ENCODE results near the gene WDR88. TPM values are rescaled to one million over a fixed set of nuclear protein-coding genes. Genes with fewer than 3 reads are reported as not detected.

Gene WDR88
- total and polyA plus RNA-seq, 2 of the 8 experiments (the other 6 are each of a cell fraction or from before 2014, with no cell fraction given): not detected

DNA sequence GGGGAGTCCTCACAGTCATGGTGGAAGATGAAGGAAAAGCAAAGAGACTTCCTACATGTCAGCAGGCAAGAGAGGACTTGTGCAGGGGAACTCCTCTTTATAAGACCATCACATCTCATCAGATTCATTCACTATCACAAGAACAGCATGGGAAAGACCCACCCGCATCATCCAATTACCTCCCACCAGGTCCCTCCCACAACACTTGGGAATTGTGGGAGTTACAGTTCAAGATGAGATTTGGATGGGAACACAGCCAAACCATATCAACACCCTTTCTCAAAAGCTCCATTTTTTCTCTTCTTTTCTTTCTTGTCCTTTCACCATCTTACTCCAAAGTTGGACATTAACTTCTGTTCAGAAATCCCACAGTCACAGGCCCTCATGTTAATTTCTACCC is 57.5 kb downstream of the WDR88 start (continued):
- TF ChIP-seq, protein P1, sequence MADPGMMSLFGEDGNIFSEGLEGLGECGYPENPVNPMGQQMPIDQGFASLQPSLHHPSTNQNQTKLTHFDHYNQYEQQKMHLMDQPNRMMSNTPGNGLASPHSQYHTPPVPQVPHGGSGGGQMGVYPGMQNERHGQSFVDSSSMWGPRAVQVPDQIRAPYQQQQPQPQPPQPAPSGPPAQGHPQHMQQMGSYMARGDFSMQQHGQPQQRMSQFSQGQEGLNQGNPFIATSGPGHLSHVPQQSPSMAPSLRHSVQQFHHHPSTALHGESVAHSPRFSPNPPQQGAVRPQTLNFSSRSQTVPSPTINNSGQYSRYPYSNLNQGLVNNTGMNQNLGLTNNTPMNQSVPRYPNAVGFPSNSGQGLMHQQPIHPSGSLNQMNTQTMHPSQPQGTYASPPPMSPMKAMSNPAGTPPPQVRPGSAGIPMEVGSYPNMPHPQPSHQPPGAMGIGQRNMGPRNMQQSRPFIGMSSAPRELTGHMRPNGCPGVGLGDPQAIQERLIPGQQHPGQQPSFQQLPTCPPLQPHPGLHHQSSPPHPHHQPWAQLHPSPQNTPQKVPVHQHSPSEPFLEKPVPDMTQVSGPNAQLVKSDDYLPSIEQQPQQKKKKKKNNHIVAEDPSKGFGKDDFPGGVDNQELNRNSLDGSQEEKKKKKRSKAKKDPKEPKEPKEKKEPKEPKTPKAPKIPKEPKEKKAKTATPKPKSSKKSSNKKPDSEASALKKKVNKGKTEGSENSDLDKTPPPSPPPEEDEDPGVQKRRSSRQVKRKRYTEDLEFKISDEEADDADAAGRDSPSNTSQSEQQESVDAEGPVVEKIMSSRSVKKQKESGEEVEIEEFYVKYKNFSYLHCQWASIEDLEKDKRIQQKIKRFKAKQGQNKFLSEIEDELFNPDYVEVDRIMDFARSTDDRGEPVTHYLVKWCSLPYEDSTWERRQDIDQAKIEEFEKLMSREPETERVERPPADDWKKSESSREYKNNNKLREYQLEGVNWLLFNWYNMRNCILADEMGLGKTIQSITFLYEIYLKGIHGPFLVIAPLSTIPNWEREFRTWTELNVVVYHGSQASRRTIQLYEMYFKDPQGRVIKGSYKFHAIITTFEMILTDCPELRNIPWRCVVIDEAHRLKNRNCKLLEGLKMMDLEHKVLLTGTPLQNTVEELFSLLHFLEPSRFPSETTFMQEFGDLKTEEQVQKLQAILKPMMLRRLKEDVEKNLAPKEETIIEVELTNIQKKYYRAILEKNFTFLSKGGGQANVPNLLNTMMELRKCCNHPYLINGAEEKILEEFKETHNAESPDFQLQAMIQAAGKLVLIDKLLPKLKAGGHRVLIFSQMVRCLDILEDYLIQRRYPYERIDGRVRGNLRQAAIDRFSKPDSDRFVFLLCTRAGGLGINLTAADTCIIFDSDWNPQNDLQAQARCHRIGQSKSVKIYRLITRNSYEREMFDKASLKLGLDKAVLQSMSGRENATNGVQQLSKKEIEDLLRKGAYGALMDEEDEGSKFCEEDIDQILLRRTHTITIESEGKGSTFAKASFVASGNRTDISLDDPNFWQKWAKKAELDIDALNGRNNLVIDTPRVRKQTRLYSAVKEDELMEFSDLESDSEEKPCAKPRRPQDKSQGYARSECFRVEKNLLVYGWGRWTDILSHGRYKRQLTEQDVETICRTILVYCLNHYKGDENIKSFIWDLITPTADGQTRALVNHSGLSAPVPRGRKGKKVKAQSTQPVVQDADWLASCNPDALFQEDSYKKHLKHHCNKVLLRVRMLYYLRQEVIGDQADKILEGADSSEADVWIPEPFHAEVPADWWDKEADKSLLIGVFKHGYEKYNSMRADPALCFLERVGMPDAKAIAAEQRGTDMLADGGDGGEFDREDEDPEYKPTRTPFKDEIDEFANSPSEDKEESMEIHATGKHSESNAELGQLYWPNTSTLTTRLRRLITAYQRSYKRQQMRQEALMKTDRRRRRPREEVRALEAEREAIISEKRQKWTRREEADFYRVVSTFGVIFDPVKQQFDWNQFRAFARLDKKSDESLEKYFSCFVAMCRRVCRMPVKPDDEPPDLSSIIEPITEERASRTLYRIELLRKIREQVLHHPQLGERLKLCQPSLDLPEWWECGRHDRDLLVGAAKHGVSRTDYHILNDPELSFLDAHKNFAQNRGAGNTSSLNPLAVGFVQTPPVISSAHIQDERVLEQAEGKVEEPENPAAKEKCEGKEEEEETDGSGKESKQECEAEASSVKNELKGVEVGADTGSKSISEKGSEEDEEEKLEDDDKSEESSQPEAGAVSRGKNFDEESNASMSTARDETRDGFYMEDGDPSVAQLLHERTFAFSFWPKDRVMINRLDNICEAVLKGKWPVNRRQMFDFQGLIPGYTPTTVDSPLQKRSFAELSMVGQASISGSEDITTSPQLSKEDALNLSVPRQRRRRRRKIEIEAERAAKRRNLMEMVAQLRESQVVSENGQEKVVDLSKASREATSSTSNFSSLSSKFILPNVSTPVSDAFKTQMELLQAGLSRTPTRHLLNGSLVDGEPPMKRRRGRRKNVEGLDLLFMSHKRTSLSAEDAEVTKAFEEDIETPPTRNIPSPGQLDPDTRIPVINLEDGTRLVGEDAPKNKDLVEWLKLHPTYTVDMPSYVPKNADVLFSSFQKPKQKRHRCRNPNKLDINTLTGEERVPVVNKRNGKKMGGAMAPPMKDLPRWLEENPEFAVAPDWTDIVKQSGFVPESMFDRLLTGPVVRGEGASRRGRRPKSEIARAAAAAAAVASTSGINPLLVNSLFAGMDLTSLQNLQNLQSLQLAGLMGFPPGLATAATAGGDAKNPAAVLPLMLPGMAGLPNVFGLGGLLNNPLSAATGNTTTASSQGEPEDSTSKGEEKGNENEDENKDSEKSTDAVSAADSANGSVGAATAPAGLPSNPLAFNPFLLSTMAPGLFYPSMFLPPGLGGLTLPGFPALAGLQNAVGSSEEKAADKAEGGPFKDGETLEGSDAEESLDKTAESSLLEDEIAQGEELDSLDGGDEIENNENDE (IDR thresholded peaks at IDR 0.05; ENCODE audit: insufficient replicate concordance, low read length): no peak
- TF ChIP-seq SAP30 (IDR thresholded peaks at IDR 0.05; ENCODE audit: insufficient read depth, insufficient replicate concordance, low read length): no peak
- TF ChIP-seq YY1 (IDR thresholded peaks at IDR 0.05; ENCODE audit: low read depth, low read length): no peak
- TF ChIP-seq, protein P2, sequence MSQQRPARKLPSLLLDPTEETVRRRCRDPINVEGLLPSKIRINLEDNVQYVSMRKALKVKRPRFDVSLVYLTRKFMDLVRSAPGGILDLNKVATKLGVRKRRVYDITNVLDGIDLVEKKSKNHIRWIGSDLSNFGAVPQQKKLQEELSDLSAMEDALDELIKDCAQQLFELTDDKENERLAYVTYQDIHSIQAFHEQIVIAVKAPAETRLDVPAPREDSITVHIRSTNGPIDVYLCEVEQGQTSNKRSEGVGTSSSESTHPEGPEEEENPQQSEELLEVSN (IDR thresholded peaks at IDR 0.05): no peak
- TF ChIP-seq SP1 (IDR thresholded peaks at IDR 0.05; ENCODE audit: low read depth, low read length): no peak
- no peak for TF ChIP-seq POLR2A (IDR thresholded peaks at IDR 0.05; ENCODE audit: control extremely low read depth in 1 of 2, low read depth in 2 of 2, low read length in 2 of 2)
- no peak for TF ChIP-seq RNF2 (IDR thresholded peaks at IDR 0.05; ENCODE audit: borderline replicate concordance, low read depth, low read length, missing control alignments, poor library complexity, severe bottlenecking)
- no peak for TF ChIP-seq SRF (IDR thresholded peaks at IDR 0.05; ENCODE audit: low read depth, low read length)
- TF ChIP-seq ZNF274 (IDR thresholded peaks at IDR 0.05; ENCODE audit: borderline replicate concordance, extremely low read depth, low read length): no peak
- TF ChIP-seq KDM1A (IDR thresholded peaks at IDR 0.05; ENCODE audit: borderline replicate concordance, low read length): no peak
- no peak for TF ChIP-seq ASH2L (IDR thresholded peaks at IDR 0.05; ENCODE audit: low read length)
- TF ChIP-seq EGR1 (IDR thresholded peaks at IDR 0.05; ENCODE audit: borderline replicate concordance, low read depth, low read length): no peak

Data from H1 (cell line).